ENCODE measurements around the gene SATB1. TPM values are rescaled to one million over a fixed set of nuclear protein-coding genes. Genes with fewer than 3 reads are reported as not detected.

SATB1 gene
- total RNA-seq, 1 experiment from 2014 or later = 2.7 TPM

DNA sequence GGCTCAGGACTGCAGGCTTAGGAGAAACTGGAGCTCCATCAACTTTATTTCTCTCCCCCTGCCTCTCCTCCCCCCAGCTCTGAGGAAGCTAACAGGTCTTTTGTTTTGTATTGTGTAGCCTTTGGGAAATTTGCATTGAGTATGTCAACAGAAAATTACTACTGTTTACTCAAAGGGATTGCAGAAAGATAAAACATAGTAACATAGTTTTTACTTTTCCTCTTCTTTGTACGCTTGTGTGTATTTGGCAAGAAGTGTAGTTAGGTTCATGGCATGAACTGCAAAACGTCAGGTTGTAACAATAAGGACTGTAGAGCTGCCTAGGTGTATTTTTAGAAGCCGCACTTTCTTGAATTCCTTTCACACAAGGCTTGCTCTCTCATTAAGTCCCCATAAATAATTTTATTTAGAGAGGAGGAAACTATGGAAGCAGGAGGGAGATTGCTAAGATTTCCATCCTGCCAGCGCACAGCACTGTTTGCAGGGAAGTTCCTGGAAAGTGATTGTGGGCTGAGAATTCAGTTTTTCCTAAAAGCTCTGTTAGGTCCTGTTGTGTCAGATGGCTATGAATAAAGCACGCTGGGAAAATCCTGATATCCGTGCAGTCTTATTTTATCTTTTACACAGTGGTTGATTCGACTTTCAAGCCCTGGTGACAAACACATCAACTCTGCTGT lies 21.1 kb upstream of the SATB1 start:
- Histone ChIP-seq H3K9me2 (ENCODE audit: insufficient read depth) (no peaks in the 10 kb centered on the region), H3K27ac (ENCODE audit: low read depth, low read length) (no peak overlapping the region), H4K20me1 (ENCODE audit: insufficient read depth) (no peaks in the 10 kb centered on the region), H2AFZ (ENCODE audit: low read depth, low read length, poor library complexity, severe bottlenecking) (no peak overlapping the region), H3K79me2 (ENCODE audit: insufficient read depth, low read length) (no peaks in the 10 kb centered on the region), H3K4me3 (replicated peaks in 1 of 2; ENCODE audit: low read depth in 1 of 2, low read length in 2 of 2) (no peak overlapping the region), H3K9ac (ENCODE audit: low read length) (no peak overlapping the region), H3K27me3 (ENCODE audit: insufficient read depth, low read length) (peaks cover 37% of the 10 kb centered on the region), H3K4me2 (ENCODE audit: low read length) (no peak overlapping the region), H3K36me3 (ENCODE audit: control insufficient read depth in 1 of 2, insufficient read depth in 2 of 2, low read length in 2 of 2) (no peaks in the 10 kb centered on the region), H3K4me1 (ENCODE audit: control insufficient read depth in 1 of 2, insufficient read depth in 2 of 2, low read length in 2 of 2) (peaks cover 0 to 10% of the 10 kb centered on the region in 2 experiments; a peak in 2 of 4 replicates), H3K9me3 (ENCODE audit: control insufficient read depth in 1 of 2, insufficient read depth in 1 of 2, low read depth in 1 of 2, low read length in 2 of 2) (no peaks in the 10 kb centered on the region)
- RAD21 ChIA-PET (ENCODE audit: low non-redundant PET in 1 of 2, low total read pairs in 2 of 2, uncharacterized antibody in 2 of 2, unreplicated experiment in 2 of 2) = no interaction called here
- ATAC-seq (no peak), DNase-seq (ENCODE audit: low read depth, low spot score) (no peak)
- POLR2A ChIA-PET = interaction anchor here (0.7 kb wide), 1 partner anchor 997 kb away, joined by 7 read pairs; no protein-coding TSS in a partner anchor
- no TSS peak for BruUV-seq (replicated peaks)
- TF ChIP-seq CBX3 (IDR thresholded peaks at IDR 0.05; ENCODE audit: low read depth) = no peak
- TF ChIP-seq RAD21 (IDR thresholded peaks at IDR 0.05; ENCODE audit: low read depth) = no peak
- TF ChIP-seq CEBPB (IDR thresholded peaks at IDR 0.05; ENCODE audit: low read depth) = no peak
- no peak for TF ChIP-seq ZFX (IDR thresholded peaks at IDR 0.05)
- TF ChIP-seq POLR2A (IDR thresholded peaks at IDR 0.05; ENCODE audit: borderline replicate concordance, extremely low read depth, insufficient read depth, insufficient read length) = no peak
- TF ChIP-seq SIN3A (IDR thresholded peaks at IDR 0.05; ENCODE audit: low read depth) = no peak
- no peak for TF ChIP-seq EZH2phosphoT487 (IDR thresholded peaks at IDR 0.05; ENCODE audit: borderline replicate concordance)
- TF ChIP-seq JUND (IDR thresholded peaks at IDR 0.05) = no peak
- TF ChIP-seq POLR2AphosphoS5 (IDR thresholded peaks at IDR 0.05; ENCODE audit: low read depth, low read length) = no peak
- TF ChIP-seq SP1 (IDR thresholded peaks at IDR 0.05; ENCODE audit: low read depth) = no peak
- no peak for TF ChIP-seq FOSL1 (IDR thresholded peaks at IDR 0.05; ENCODE audit: low read depth)
- no peak for TF ChIP-seq SRF (IDR thresholded peaks at IDR 0.05; ENCODE audit: low read depth)
- CTCF ChIA-PET = interaction anchor here (2.4 kb wide), 1 partner anchor 552 kb away, joined by 9 read pairs; no protein-coding TSS in a partner anchor
- intact Hi-C loops (cut with micrococcal nuclease) = no loop called here
